HG02623 (cell line): ENCODE measurements around the gene GBA3.

Experiments
- ATAC-seq: cut with Tn5 transposase; IDR thresholded peaks from one replicate; pipeline ENCODE4 v1.9.1; 2021; ENCODE audit warnings: moderate library complexity; ENCODE audit not compliant: unreplicated experiment

Gene GBA3

GRCh38 chr4:22695029-22695428 is 2.3 kb downstream of the GBA3 start:
- no peak for ATAC-seq

GRCh38 chr4:22695917-22696316 is 3.2 kb downstream of the GBA3 start:
- ATAC-seq: no peak

- no peak for ATAC-seq
These were observed 11.2 kb downstream of the GBA3 start for GRCh38 chr4:22703912-22704311.

- ATAC-seq: no peak
These were observed 14.7 kb downstream of the GBA3 start for GRCh38 chr4:22707390-22707789.

- no peak for ATAC-seq
These were observed 16.2 kb downstream of the GBA3 start for GRCh38 chr4:22708961-22709360.

- ATAC-seq: no peak
These were observed 19.4 kb downstream of the GBA3 start for GRCh38 chr4:22712105-22712504.

GRCh38 chr4:22712529-22712928 is 19.8 kb downstream of the GBA3 start:
- no peak for ATAC-seq

GRCh38 chr4:22713841-22714240 is 21.1 kb downstream of the GBA3 start:
- ATAC-seq: no peak

- no peak for ATAC-seq
These were observed 26.5 kb downstream of the GBA3 start for GRCh38 chr4:22719218-22719617.

GRCh38 chr4:22720091-22720490 is 27.4 kb downstream of the GBA3 start:
- ATAC-seq: no peak

GRCh38 chr4:22721204-22721603 is 28.5 kb downstream of the GBA3 start:
- ATAC-seq: no peak

- ATAC-seq: no peak
These were observed 37.3 kb downstream of the GBA3 start for GRCh38 chr4:22730021-22730420.

- no peak for ATAC-seq
These were observed 41.1 kb downstream of the GBA3 start for GRCh38 chr4:22733816-22734215.

GRCh38 chr4:22736912-22737311 is 44.2 kb downstream of the GBA3 start:
- no peak for ATAC-seq

GRCh38 chr4:22739968-22740367 is 47.2 kb downstream of the GBA3 start:
- ATAC-seq: no peak

GRCh38 chr4:22741744-22742143 is 49.0 kb downstream of the GBA3 start:
- no peak for ATAC-seq

GRCh38 chr4:22743290-22743689 is 50.6 kb downstream of the GBA3 start:
- no peak for ATAC-seq

GRCh38 chr4:22744478-22745062 is 51.8 kb downstream of the GBA3 start:
- no peak for ATAC-seq

GRCh38 chr4:22745234-22745633 is 52.5 kb downstream of the GBA3 start:
- ATAC-seq: no peak

GRCh38 chr4:22754116-22754515 is 61.4 kb downstream of the GBA3 start:
- no peak for ATAC-seq

GRCh38 chr4:22762548-22762947 is 69.8 kb downstream of the GBA3 start:
- ATAC-seq: no peak

GRCh38 chr4:22764183-22764582 is 71.4 kb downstream of the GBA3 start:
- ATAC-seq: no peak

- ATAC-seq: no peak
These were observed 73.3 kb downstream of the GBA3 start for GRCh38 chr4:22766068-22766467.
